Chondrocyte (in vitro differentiated cells): ENCODE measurements around the gene CCNQ. TPM values are rescaled to one million over a fixed set of nuclear protein-coding genes. Genes with fewer than 3 reads are reported as not detected.
A peak's percentile ranks its signal among the peaks of the same experiment; 100 is the strongest.

Source experiments
- DNase-seq: peaks from one replicate; pipeline ENCODE4 v3.0.0; 2021; ENCODE audit warnings: mixed read lengths, low spot score
- H3K27ac Mint-ChIP-seq: one replicate; pipeline ENCODE4 v1.8.0; 2021; ENCODE audit warnings: mild to moderate bottlenecking, moderate library complexity, mixed read lengths; ENCODE audit not compliant: unreplicated experiment
- H3K27me3 Mint-ChIP-seq: 2 replicates; pipeline ENCODE4 v1.8.0; 2021; ENCODE audit warnings: low read depth, mixed read lengths
- H3K36me3 Mint-ChIP-seq: 2 replicates; pipeline ENCODE4 v1.8.0; 2021; ENCODE audit warnings: low read depth, mixed read lengths
- H3K4me1 Mint-ChIP-seq: 2 replicates; pipeline ENCODE4 v1.8.0; 2021; ENCODE audit warnings: low read depth, mild to moderate bottlenecking, mixed read lengths
- H3K4me3 Mint-ChIP-seq: one replicate; pipeline ENCODE4 v1.8.0; 2021; ENCODE audit warnings: mild to moderate bottlenecking, moderate library complexity, mixed read lengths; ENCODE audit not compliant: unreplicated experiment
- H3K9me3 Mint-ChIP-seq: 2 replicates; pipeline ENCODE4 v1.8.0; 2021; ENCODE audit warnings: low read depth, mixed read lengths
- total RNA-seq: library from RNA; stranded (reverse); gene quantifications from 3 replicates; pipeline ENCODE4 v1.2.1, GENCODE V29; 2021
- TF ChIP-seq, protein P1 (sequence below): fragments of 200-600 bp; sonication (generic); IDR thresholded peaks from 2 replicates; pipeline ENCODE4 v1.5.0; 2021; ENCODE audit warnings: antibody characterized with exemption, mild to moderate bottlenecking, moderate library complexity

Gene CCNQ
- total RNA-seq, 1 donor from 2014 or later, result 17.2 TPM

DNA sequence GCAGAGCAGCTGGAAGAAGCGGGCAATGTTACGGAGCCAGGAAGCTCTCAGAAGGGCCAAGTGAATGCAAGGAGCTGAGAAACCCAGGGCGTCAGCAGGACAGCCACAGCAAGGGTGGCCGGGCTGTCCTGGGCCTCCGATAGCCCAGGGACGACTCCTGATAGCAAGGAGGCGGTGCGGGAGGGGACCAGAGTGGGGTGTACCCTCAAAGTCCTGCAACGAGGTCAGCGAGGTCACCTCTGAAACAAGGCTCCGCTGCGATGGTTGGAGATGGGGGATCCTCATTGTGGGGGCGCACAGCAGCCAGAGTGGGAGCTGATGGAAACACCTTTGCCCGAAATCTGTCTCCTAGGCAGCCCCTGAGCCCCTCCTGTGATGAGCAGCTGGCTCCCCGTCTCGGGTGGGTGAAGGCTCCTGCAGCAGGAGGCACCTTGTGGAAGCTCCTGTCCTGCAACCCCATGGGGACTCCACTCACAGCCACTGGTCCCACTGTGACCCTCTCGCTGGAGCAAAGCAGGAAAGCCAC lies 4.3 kb upstream of the CCNQ start:
- H3K4me3 Mint-ChIP-seq, result no peak overlapping the region
- peaks cover 8% of the 10 kb centered on the region for H3K4me1 Mint-ChIP-seq
- H3K9me3 Mint-ChIP-seq, result peaks cover 11% of the 10 kb centered on the region
- H3K27me3 Mint-ChIP-seq, result no peaks in the 10 kb centered on the region
- peak; percentile 75 for DNase-seq
- no peak overlapping the region for H3K27ac Mint-ChIP-seq
- H3K36me3 Mint-ChIP-seq, result peaks cover 4% of the 10 kb centered on the region
- TF ChIP-seq, protein P1, sequence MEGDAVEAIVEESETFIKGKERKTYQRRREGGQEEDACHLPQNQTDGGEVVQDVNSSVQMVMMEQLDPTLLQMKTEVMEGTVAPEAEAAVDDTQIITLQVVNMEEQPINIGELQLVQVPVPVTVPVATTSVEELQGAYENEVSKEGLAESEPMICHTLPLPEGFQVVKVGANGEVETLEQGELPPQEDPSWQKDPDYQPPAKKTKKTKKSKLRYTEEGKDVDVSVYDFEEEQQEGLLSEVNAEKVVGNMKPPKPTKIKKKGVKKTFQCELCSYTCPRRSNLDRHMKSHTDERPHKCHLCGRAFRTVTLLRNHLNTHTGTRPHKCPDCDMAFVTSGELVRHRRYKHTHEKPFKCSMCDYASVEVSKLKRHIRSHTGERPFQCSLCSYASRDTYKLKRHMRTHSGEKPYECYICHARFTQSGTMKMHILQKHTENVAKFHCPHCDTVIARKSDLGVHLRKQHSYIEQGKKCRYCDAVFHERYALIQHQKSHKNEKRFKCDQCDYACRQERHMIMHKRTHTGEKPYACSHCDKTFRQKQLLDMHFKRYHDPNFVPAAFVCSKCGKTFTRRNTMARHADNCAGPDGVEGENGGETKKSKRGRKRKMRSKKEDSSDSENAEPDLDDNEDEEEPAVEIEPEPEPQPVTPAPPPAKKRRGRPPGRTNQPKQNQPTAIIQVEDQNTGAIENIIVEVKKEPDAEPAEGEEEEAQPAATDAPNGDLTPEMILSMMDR, result no peak

DNA sequence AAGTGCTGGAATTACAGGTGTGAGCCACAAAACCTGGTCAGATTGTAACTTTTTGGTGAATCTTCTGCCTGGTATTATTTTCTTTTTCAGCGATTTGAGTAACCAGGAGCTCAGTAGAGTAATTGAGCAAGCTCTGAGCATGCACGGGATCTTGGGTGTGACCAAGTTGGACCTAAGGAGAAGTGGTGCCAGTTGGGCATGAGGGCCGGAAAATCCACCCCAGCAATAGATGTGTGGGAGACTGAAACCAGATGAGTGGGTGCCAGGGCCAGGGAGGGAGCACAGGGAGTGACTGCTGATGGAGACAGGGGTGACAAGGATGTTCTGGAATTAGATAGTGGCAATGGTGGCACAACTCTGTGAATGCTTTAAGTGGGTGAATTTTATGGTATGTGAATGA lies 3.7 kb upstream of the CCNQ start:
- H3K4me3 Mint-ChIP-seq, result no peak overlapping the region
- TF ChIP-seq, protein P1, result no peak
- no peak overlapping the region for H3K27ac Mint-ChIP-seq
- H3K4me1 Mint-ChIP-seq, result peaks cover 12% of the 10 kb centered on the region
- DNase-seq, result no peak
- H3K27me3 Mint-ChIP-seq, result no peaks in the 10 kb centered on the region
- peaks cover 11% of the 10 kb centered on the region for H3K9me3 Mint-ChIP-seq
- H3K36me3 Mint-ChIP-seq, result peaks cover 4% of the 10 kb centered on the region

DNA sequence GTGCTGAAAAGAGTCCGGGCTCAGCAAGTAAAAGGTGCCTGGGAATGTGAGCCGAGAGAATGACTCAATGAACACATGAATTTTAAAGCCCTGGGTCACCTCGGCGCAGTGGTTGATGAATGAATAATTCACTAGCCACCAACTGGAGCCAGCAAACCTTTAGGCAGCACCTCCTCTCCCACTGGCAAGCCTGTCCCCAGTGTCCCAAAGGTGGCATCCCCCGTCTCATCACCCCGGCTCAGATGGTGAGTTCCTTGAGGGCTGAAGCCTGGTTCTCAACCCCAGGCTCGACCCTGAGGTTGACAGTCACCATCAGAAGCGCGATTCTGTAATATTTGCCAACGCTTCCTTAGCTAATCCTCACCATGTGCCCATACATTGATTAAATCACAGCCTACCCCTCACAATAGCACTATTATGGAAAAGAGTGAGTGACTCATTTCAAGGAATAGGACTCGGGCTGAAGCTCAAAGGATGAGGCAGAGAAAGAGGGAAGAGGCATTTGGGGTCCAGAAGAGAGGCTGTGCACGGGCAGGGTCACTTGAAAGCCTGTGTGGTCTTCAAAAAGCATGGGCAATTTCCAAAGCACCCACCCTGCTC lies 2.7 kb upstream of the CCNQ start:
- TF ChIP-seq, protein P1, result no peak
- DNase-seq, result peak; percentile 51
- Mint-ChIP-seq H3K9me3 (peaks cover 3% of the 10 kb centered on the region), H3K27me3 (no peaks in the 10 kb centered on the region), H3K4me1 (peaks cover 16% of the 10 kb centered on the region), H3K4me3 (no peak overlapping the region), H3K36me3 (peaks cover 4% of the 10 kb centered on the region), H3K27ac (no peak overlapping the region)

DNA sequence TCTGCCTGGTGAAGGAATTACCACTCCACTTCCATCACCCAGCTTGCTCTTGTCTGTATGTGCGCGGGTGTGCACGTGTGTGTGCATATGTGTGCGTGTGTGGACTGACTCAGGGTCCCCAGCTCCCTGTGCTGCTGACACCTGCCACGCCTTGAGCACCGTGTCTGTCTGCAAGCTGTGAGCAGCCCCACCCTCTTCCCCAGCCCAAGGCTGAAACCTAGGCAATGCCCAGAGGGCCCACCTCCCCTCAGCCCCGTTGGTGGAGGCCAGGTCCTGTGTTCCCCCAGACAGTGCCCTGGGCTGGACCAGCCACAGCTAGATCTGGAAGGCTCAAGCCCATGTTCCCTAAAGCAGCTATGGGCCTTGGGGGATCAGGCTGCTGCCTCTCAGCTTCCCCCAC lies 2.0 kb upstream of the CCNQ start:
- peaks cover 16% of the 10 kb centered on the region for H3K4me1 Mint-ChIP-seq
- DNase-seq, result peak; percentile 59
- TF ChIP-seq, protein P1, result no peak
- peaks cover 4% of the 10 kb centered on the region for H3K36me3 Mint-ChIP-seq
- no peak overlapping the region for H3K4me3 Mint-ChIP-seq
- no peak overlapping the region for H3K27ac Mint-ChIP-seq
- peaks cover 3% of the 10 kb centered on the region for H3K9me3 Mint-ChIP-seq
- H3K27me3 Mint-ChIP-seq, result no peaks in the 10 kb centered on the region

DNA sequence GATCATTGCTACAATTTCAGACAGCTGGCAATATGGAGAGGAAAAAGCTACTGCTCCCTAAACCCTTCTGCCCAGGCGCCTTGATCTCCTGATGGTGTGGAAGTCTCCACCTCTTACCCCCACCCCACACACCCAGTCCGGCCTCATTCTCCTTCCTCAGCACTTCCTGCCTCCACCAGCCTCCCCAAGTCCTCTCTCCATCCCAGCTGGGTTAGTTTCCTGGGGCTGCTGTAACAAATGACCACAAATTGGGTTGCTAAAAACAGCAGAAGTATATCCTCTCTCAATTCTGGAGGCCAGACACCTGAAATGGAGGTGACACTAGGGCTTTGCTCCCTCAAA lies 1.1 kb upstream of the CCNQ start:
- Mint-ChIP-seq H3K4me1 (peaks cover 16% of the 10 kb centered on the region), H3K36me3 (peaks cover 4% of the 10 kb centered on the region), H3K9me3 (peaks cover 3% of the 10 kb centered on the region), H3K27ac (no peak overlapping the region), H3K4me3 (peak overlapping the region; percentile 70), H3K27me3 (no peaks in the 10 kb centered on the region)
- peak; percentile 36 for DNase-seq
- TF ChIP-seq, protein P1, result no peak
